ENCODE data around the gene LRRC8A. TPM values are rescaled to one million over a fixed set of nuclear protein-coding genes. Genes with fewer than 3 reads are reported as not detected.

Gene LRRC8A
- total and polyA plus RNA-seq, 2 of the 13 experiments (the other 11 are each of a cell fraction or from before 2014, with no cell fraction given) = 16.1 to 40.6 TPM

DNA sequence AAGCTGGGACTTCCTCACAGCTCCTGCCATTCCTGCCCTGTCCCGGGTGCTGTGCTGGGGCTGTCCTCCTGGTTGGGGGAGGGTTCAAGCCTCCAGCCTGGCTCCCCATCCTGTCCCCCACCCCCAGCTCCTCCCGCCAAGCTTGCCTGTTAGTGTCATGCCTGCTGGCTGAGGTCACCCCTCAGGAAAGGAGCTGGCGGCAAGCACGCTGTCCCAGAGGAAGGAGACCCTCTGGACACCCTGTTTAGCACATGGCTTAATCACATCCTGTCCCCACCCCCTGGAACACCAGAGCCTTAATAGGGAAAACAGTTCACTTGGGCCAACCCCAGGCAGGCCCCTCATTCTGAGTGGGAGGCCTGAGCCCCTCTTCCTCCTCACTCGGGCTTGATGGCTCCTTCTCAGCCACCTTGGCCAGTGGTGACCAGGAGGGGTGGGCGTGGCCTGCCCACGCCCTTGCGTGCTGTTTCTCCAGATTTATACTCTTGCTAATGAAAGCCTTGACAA is 29.6 kb downstream of the LRRC8A start (continued):
- TF ChIP-seq ZNF468 (CRISPR knock-in tag; IDR thresholded peaks at IDR 0.05) (no peak), MTF1 (CRISPR knock-in tag; IDR thresholded peaks at IDR 0.05) (no peak), ZNF580 (CRISPR knock-in tag; IDR thresholded peaks at IDR 0.05; ENCODE audit: borderline replicate concordance, low read depth) (peak; percentile 55; the same call in 1 of the 2 replicates), ISX (CRISPR knock-in tag; conservative IDR thresholded peaks at IDR 0.05) (no peak), MIER2 (CRISPR knock-in tag; IDR thresholded peaks at IDR 0.05) (no peak), HMGXB4 (CRISPR knock-in tag; IDR thresholded peaks at IDR 0.05; ENCODE audit: borderline replicate concordance in 1 of 2, low read depth in 1 of 2) (no peak), KDM1A (CRISPR knock-in tag; IDR thresholded peaks at IDR 0.05) (no peak), GMEB2 (CRISPR knock-in tag; IDR thresholded peaks at IDR 0.05; ENCODE audit: low read depth) (no peak), ZNF331 (CRISPR knock-in tag; IDR thresholded peaks at IDR 0.05) (no peak), FOXO1 (CRISPR knock-in tag; IDR thresholded peaks at IDR 0.05) (peak; percentile 34; the same call in 1 of the 2 replicates), TFDP1 (CRISPR knock-in tag; IDR thresholded peaks at IDR 0.05; ENCODE audit: borderline replicate concordance) (peak; percentile 26; the same call in 1 of the 2 replicates), MED1 (CRISPR knock-in tag; IDR thresholded peaks at IDR 0.05) (peak; percentile 77)
- TF ChIP-seq, protein P1, sequence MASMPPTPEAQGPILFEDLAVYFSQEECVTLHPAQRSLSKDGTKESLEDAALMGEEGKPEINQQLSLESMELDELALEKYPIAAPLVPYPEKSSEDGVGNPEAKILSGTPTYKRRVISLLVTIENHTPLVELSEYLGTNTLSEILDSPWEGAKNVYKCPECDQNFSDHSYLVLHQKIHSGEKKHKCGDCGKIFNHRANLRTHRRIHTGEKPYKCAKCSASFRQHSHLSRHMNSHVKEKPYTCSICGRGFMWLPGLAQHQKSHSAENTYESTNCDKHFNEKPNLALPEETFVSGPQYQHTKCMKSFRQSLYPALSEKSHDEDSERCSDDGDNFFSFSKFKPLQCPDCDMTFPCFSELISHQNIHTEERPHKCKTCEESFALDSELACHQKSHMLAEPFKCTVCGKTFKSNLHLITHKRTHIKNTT (CRISPR knock-in tag; IDR thresholded peaks at IDR 0.05) = no peak
- TF ChIP-seq, protein P2, sequence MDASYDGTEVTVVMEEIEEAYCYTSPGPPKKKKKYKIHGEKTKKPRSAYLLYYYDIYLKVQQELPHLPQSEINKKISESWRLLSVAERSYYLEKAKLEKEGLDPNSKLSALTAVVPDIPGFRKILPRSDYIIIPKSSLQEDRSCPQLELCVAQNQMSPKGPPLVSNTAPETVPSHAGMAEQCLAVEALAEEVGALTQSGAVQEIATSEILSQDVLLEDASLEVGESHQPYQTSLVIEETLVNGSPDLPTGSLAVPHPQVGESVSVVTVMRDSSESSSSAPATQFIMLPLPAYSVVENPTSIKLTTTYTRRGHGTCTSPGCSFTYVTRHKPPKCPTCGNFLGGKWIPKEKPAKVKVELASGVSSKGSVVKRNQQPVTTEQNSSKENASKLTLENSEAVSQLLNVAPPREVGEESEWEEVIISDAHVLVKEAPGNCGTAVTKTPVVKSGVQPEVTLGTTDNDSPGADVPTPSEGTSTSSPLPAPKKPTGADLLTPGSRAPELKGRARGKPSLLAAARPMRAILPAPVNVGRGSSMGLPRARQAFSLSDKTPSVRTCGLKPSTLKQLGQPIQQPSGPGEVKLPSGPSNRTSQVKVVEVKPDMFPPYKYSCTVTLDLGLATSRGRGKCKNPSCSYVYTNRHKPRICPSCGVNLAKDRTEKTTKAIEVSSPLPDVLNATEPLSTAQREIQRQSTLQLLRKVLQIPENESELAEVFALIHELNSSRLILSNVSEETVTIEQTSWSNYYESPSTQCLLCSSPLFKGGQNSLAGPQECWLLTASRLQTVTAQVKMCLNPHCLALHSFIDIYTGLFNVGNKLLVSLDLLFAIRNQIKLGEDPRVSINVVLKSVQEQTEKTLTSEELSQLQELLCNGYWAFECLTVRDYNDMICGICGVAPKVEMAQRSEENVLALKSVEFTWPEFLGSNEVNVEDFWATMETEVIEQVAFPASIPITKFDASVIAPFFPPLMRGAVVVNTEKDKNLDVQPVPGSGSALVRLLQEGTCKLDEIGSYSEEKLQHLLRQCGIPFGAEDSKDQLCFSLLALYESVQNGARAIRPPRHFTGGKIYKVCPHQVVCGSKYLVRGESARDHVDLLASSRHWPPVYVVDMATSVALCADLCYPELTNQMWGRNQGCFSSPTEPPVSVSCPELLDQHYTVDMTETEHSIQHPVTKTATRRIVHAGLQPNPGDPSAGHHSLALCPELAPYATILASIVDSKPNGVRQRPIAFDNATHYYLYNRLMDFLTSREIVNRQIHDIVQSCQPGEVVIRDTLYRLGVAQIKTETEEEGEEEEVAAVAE (CRISPR knock-in tag; IDR thresholded peaks at IDR 0.05; ENCODE audit: borderline replicate concordance) = 0 out of 2 replicates have a peak, but pooled peaks have one; percentile 23
- TF ChIP-seq, protein P3, sequence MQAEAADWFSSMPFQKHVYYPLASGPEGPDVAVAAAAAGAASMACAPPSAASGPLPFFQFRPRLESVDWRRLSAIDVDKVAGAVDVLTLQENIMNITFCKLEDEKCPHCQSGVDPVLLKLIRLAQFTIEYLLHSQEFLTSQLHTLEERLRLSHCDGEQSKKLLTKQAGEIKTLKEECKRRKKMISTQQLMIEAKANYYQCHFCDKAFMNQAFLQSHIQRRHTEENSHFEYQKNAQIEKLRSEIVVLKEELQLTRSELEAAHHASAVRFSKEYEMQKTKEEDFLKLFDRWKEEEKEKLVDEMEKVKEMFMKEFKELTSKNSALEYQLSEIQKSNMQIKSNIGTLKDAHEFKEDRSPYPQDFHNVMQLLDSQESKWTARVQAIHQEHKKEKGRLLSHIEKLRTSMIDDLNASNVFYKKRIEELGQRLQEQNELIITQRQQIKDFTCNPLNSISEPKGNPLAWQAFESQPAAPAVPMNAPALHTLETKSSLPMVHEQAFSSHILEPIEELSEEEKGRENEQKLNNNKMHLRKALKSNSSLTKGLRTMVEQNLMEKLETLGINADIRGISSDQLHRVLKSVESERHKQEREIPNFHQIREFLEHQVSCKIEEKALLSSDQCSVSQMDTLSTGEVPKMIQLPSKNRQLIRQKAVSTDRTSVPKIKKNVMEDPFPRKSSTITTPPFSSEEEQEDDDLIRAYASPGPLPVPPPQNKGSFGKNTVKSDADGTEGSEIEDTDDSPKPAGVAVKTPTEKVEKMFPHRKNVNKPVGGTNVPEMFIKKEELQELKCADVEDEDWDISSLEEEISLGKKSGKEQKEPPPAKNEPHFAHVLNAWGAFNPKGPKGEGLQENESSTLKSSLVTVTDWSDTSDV (CRISPR knock-in tag; IDR thresholded peaks at IDR 0.05) = no peak
